GM19372 (cell line): Measurements from ENCODE around the gene HBEGF.

ENCODE experiments used
- ATAC-seq: cut with Tn5 transposase; IDR thresholded peaks from one replicate; pipeline ENCODE4 v1.9.1; 2021; ENCODE audit warnings: mild to moderate bottlenecking, low read depth, moderate library complexity; ENCODE audit not compliant: unreplicated experiment

HBEGF gene, protein sequence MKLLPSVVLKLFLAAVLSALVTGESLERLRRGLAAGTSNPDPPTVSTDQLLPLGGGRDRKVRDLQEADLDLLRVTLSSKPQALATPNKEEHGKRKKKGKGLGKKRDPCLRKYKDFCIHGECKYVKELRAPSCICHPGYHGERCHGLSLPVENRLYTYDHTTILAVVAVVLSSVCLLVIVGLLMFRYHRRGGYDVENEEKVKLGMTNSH

DNA sequence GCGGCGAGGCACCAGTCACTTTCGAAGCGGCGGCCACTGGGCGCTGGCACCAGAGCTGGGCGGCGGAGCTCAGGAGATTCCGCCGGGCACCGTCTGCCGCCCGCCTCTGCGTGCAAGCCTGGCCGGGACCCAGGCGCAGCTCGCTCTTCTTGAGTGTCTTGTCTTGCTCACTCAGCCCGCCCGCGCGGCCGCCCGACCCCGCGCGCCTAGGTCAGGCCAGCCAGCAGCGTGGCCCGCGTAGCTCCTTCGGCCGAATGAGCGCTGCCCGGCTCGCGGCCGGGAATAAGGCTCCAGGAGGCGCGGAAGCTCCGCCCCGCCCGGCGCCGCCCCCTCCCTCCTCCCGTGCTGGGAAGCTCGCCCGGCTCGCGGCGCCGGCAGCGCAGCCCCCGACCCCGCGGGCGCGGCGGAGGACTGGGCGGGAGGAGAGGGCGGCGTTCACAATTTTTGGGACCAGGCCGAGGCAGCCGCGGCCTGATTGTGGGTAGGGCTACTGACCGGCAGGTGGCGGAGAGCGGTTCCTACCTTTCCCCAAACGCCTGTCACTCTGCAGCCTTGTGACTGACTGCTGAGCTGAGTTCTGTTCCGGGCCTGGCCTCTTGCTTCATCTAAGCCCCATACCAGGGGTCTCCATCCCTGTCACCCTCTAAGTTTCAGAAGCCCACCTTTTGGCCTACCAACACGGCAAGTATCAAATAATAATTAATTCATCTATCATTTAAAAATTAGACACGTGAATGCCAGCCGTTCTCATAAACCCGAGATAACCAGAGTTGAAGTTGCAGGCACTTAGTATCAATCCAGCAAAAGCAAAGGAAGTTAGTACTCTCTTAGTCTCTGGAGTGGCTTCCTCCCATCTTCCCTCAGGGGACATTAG, at the start of gene HBEGF:
Gene HBEGF (minus strand): TSS at position 256 of the 874 bp plus-strand sequence. CDS start 275 bp downstream, outside the sequence.
- ATAC-seq = peak; percentile 73

DNA sequence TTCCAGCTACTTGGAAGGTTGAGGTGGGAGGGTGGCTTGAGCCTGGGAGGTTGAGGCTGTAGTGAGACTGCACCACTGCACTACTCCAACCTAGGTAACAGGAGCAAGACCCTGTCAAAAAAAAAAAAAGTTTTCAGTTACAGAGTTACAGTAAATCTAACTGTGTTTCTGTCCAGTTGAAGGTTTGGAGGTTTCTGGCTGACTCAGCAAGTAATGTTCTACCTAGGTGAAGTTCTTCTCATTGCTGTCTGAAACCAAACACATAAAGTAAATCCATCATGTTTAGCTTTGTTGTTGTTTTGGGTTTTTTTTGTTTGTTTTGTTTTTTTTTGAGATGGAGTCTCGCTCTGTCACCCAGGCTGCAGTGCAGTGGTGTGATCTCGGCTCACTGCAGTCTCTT, 47.3 kb upstream of the HBEGF start:
- no peak for ATAC-seq

GRCh38 chr5:140391732-140392131, 45.3 kb upstream of the HBEGF start:
- ATAC-seq = no peak

GRCh38 chr5:140391312-140391711, 44.9 kb upstream of the HBEGF start:
- ATAC-seq = no peak

- no peak for ATAC-seq
Measured at GRCh38 chr5:140388052-140388451, 41.6 kb upstream of the HBEGF start.

- ATAC-seq = no peak
Measured at GRCh38 chr5:140383300-140383699, 36.9 kb upstream of the HBEGF start.

- ATAC-seq = no peak
Measured at GRCh38 chr5:140382866-140383265, 36.5 kb upstream of the HBEGF start.

DNA sequence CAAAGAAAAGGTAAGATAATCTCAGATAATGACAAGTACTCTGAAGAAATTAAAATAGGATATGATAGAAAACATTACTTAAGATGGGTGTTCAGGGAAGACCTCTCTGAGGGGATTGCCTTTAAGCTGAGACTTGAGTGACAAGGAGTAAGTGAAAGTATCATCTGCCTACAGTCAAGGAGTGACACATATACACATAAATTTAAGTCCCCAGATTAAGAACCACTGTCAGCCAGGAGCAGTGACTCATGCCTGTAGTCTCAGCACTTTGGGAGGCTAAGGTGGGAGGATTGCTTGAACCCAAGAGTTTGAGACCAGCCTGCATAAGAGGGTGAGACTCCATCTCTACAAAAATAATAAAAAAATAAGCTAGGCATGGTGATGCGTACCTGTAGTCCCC, 35.6 kb upstream of the HBEGF start:
- ATAC-seq = no peak

DNA sequence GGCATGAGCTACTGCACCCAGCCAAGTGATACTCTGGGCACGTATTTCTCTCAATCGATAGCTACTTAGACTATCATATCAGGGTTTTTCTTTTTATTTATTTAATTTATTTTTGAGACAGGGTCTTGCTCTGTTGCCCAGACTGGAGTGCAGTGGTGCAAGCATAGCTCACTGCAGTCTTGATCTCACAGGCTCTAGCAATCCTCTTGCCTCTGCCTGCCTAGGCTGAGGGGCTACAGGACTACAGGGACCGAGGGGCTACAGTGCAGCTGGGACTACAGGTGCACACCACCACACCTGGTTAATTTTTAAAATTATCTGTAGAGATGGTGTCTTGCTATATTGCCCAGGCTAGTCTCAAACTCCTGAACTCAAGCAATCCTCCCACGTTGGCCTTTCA, 34.9 kb upstream of the HBEGF start:
- ATAC-seq = no peak

- ATAC-seq = no peak
Measured at GRCh38 chr5:140372971-140373487, 26.6 kb upstream of the HBEGF start.

GRCh38 chr5:140371356-140372151, 25.2 kb upstream of the HBEGF start:
- ATAC-seq = no peak

GRCh38 chr5:140367256-140368013, 21.0 kb upstream of the HBEGF start:
- no peak for ATAC-seq

DNA sequence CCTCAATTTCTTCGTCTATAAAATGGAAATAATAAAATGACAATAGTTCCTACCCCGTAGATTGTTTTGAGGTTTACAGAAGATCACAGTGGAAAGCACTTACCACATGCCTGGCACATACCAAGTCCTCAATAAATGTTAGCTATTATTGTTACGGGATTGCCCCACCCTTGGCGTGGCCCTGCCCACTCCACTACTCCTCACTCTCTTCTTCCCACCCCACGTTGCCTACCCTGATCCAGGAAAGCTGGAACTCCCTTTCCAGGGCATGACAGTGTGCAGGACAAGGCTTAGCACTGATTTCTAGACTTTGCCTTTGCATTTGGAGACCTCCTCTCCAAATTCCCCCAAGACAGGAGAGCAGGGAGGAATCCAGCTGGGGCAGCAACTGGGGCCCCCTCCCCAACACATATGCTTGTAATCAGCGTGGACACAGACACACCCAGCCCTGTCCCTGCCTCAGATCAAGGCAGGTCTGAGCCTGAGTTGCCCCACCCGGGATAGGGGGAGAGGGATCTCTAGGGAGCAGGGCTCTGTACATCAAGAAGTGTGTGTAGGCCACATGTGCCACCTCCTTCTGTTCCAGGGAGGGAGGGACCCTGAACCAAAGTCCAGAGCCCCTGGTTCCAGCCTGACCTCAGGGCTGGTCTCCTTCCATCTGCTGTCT, 20.3 kb upstream of the HBEGF start:
- no peak for ATAC-seq

GRCh38 chr5:140365941-140366340, 19.5 kb upstream of the HBEGF start:
- ATAC-seq = no peak

GRCh38 chr5:140365282-140365681, 18.9 kb upstream of the HBEGF start:
- no peak for ATAC-seq

GRCh38 chr5:140364472-140364765, 18.0 kb upstream of the HBEGF start:
- ATAC-seq = no peak

DNA sequence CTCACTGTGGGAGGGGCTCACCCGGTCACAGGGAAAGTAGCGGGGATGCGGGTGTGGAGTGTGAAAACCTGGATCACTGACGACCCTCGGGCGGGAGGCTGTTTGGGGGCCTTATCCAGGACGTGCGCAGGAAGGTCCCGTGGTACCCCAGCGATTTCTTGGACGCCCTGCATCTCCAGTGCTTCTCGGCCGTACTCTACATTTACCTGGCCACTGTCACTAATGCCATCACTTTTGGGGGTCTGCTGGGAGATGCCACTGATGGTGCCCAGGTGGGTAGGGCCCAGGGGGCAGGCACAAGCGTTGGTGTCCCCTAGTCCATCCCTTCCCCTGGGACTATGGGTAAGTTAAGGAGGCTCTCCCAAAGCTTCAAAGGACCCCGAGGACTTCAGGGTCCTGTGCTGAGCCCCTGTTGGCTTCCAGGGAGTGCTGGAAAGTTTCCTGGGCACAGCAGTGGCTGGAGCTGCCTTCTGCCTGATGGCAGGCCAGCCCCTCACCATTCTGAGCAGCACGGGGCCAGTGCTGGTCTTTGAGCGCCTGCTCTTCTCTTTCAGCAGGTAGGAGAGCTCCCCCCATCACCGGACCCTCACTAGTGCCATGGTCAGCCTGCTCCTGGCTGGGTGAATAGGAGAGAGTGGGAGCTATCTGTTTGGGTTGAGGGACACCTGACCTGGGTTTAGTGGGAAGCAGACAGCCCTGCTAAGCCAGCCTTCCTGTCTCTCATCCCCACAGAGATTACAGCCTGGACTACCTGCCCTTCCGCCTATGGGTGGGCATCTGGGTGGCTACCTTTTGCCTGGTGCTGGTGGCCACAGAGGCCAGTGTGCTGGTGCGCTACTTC, 17.4 kb upstream of the HBEGF start:
- ATAC-seq = no peak

DNA sequence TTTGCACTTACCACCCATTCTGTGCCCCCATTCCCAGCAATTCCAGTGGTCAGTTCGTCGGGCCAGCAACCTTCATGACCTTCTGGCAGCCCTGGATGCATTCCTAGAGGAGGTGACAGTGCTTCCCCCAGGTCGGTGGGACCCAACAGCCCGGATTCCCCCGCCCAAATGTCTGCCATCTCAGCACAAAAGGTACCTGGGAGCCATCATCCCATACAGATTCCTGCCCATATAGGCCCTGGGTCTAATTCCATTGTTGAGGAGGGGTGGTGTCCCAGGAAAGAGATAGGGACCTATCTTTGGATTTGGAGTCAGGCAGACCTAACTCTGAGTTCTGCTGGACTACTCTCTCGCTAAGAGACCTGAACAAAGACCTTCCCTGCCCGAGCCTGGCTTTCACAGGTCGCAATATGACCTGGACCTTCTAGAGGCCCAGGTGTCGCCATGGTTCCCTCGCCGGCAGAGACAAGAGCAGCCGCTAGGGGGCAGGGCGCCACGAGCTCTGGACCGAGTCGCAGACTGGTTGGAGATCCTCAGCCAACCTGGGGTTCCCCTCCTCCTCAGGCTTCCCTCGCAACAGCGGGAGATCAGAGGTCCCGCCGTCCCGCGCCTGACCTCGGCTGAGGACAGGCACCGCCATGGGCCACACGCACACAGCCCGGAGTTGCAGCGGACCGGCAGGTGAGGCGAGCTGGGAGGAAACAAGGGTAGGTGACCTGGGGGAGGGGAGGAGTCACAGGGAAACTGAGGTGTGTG, 16.6 kb upstream of the HBEGF start:
- peak; percentile 95 for ATAC-seq
